OCI-LY3 (cell line): Measurements from ENCODE around the gene CD63.

Source experiments
- H2AFZ ChIP-seq: fragments of 200-600, 300-600 bp; shearing (Covaris generic); 2 replicates; pipeline ENCODE4 v1.6.0; 2014; ENCODE audit warnings: antibody characterized with exemption, low read depth, low read length
- H3K27ac ChIP-seq: fragments of 200-600, 300-600 bp; sonication (generic); 2 replicates; pipeline ENCODE4 v1.5.1; 2014; ENCODE audit warnings: mild to moderate bottlenecking, low read length, moderate library complexity, mixed read lengths
- H3K27me3 ChIP-seq: fragments of 200-600, 300-600 bp; sonication (generic); 2 replicates; pipeline ENCODE4 v1.6.1; 2014; ENCODE audit warnings: low read depth, low read length, mixed read lengths
- H3K36me3 ChIP-seq: fragments of 200-600, 300-600 bp; sonication (generic); replicated peaks from 2 replicates; pipeline ENCODE3; 2014; ENCODE audit warnings: low read depth, low read length, mixed read lengths
- H3K4me1 ChIP-seq: fragments of 300-600, 200-600 bp; sonication (generic); 2 replicates; pipeline ENCODE4 v1.6.1; 2014; ENCODE audit warnings: low read length, mixed read lengths
- H3K4me2 ChIP-seq: fragments of 200-600, 300-600 bp; sonication (generic); 2 replicates; pipeline ENCODE4 v1.6.1; 2014; ENCODE audit warnings: low read length, mixed read lengths
- H3K4me3 ChIP-seq: fragments of 300-600, 200-600 bp; sonication (generic); 2 replicates; pipeline ENCODE4 v1.5.1; 2014; ENCODE audit warnings: antibody characterized with exemption, mild to moderate bottlenecking, low read length, moderate library complexity
- H3K79me2 ChIP-seq: fragments of 300-600, 200-600 bp; shearing (Covaris generic); 2 replicates; pipeline ENCODE4 v1.6.1; 2014; ENCODE audit warnings: mild to moderate bottlenecking, low read length, mixed read lengths
- H3K9ac ChIP-seq: fragments of 300-600, 200-600 bp; shearing (Covaris generic); 2 replicates; pipeline ENCODE4 v1.6.0; 2014; ENCODE audit warnings: mild to moderate bottlenecking, low read length, moderate library complexity
- H3K9me3 ChIP-seq: fragments of 200-600, 300-600 bp; shearing (Covaris generic); 2 replicates; pipeline ENCODE4 v1.6.1; 2014; ENCODE audit warnings: low read length, mixed read lengths; ENCODE audit not compliant: insufficient read depth
- H4K20me1 ChIP-seq: fragments of 200-600, 300-600 bp; sonication (generic); 2 replicates; pipeline ENCODE4 v1.6.1; 2016; ENCODE audit warnings: low read length, mixed read lengths; ENCODE audit not compliant: insufficient read depth
- EZH2phosphoT487 ChIP-seq: fragments of 200-600 bp; shearing (Covaris generic); IDR thresholded peaks from 2 replicates; pipeline ENCODE4 v1.6.1; 2018; ENCODE audit warnings: antibody characterized with exemption, mixed run types, low read depth
- TF ChIP-seq, protein P1 (sequence below): fragments of 200-600, 300-600 bp; sonication (generic); IDR thresholded peaks from 2 replicates; pipeline ENCODE4 v1.5.1; 2014; ENCODE audit warnings: antibody characterized with exemption, low read length, low read depth

CD63 gene

DNA sequence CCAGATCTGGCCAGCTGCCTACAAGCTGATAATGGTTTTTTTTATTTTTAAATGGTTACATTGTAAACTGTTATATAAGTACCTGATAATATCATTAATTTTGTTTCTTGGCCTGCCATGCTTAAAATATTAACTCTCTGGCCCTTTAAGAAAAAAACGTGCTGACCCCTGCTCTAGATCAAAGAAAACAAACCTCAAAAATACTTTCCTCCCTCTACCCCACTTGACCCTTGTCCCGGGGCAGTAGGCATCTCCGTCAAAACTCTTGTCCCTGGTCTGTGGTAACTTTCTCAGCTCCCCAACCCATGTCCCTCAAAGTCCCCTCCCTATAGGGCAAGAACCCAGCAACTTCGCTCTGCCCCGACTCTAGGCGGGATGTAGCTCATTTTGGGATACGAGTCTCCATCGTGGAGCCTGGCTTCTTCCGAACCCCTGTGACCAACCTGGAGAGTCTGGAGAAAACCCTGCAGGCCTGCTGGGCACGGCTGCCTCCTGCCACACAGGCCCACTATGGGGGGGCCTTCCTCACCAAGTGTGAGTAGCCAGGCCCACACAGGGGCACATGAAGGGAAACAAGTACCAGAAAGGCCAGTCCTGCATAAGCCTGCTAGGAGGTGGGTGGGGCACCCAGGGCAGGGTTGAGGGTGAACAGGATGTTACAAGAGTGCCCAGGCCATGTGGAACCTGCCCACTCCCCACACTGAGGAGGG, 5.1 kb downstream of the CD63 start:
- H3K27me3 ChIP-seq: no peaks in the 10 kb centered on the region
- no peak overlapping the region for H3K9ac ChIP-seq
- H3K4me1 ChIP-seq: peaks cover 9% of the 10 kb centered on the region
- H3K9me3 ChIP-seq: no peaks in the 10 kb centered on the region
- H3K36me3 ChIP-seq: peaks cover 7% of the 10 kb centered on the region
- H3K79me2 ChIP-seq: peaks cover 13% of the 10 kb centered on the region
- TF ChIP-seq, protein P1, sequence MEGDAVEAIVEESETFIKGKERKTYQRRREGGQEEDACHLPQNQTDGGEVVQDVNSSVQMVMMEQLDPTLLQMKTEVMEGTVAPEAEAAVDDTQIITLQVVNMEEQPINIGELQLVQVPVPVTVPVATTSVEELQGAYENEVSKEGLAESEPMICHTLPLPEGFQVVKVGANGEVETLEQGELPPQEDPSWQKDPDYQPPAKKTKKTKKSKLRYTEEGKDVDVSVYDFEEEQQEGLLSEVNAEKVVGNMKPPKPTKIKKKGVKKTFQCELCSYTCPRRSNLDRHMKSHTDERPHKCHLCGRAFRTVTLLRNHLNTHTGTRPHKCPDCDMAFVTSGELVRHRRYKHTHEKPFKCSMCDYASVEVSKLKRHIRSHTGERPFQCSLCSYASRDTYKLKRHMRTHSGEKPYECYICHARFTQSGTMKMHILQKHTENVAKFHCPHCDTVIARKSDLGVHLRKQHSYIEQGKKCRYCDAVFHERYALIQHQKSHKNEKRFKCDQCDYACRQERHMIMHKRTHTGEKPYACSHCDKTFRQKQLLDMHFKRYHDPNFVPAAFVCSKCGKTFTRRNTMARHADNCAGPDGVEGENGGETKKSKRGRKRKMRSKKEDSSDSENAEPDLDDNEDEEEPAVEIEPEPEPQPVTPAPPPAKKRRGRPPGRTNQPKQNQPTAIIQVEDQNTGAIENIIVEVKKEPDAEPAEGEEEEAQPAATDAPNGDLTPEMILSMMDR: no peak
- TF ChIP-seq EZH2phosphoT487: no peak
- no peak overlapping the region for H3K4me3 ChIP-seq
- H2AFZ ChIP-seq: no peak overlapping the region
- H4K20me1 ChIP-seq: no peaks in the 10 kb centered on the region
- no peak overlapping the region for H3K4me2 ChIP-seq
- H3K27ac ChIP-seq: no peak overlapping the region

- Histone ChIP-seq H3K4me1 (peaks cover 8% of the 10 kb centered on the region), H3K27ac (no peak overlapping the region), H2AFZ (no peak overlapping the region), H3K9ac (no peak overlapping the region), H3K79me2 (peaks cover 9% of the 10 kb centered on the region), H4K20me1 (no peaks in the 10 kb centered on the region), H3K27me3 (no peaks in the 10 kb centered on the region), H3K4me3 (no peak overlapping the region), H3K9me3 (no peaks in the 10 kb centered on the region), H3K36me3 (peaks cover 7% of the 10 kb centered on the region), H3K4me2 (no peak overlapping the region)
- no peak for TF ChIP-seq EZH2phosphoT487
- TF ChIP-seq, protein P1: no peak
Observed at GRCh38 chr12:55722948-55723347, 5.9 kb downstream of the CD63 start.

DNA sequence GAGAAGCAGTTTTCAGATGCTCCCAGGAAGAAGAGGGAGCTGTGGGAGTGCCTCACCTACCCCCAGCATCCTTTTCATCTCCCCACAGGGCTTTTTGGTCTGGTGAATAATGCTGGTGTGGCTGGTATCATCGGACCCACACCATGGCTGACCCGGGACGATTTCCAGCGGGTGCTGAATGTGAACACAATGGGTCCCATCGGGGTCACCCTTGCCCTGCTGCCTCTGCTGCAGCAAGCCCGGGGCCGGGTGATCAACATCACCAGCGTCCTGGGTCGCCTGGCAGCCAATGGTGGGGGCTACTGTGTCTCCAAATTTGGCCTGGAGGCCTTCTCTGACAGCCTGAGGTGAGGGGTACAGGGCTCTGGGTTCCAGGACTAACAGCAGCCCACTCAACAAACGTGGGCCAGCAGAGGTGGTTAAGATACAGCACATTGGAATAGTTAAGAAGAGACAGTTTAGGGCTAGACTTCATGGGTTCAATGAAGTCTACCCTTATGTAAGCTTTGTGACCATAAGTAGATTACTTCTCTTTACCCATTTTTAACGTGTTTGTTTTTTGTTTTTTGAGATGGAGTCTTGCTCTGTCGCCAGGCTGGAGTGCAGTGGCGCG, 7.1 kb downstream of the CD63 start:
- Histone ChIP-seq H3K4me2 (no peak overlapping the region), H3K27ac (no peak overlapping the region), H3K4me3 (no peak overlapping the region), H3K9ac (no peak overlapping the region), H3K79me2 (peaks cover 6% of the 10 kb centered on the region; the same call in 1 of the 2 replicates), H4K20me1 (no peaks in the 10 kb centered on the region), H2AFZ (no peak overlapping the region), H3K36me3 (peaks cover 7% of the 10 kb centered on the region), H3K9me3 (no peaks in the 10 kb centered on the region), H3K4me1 (peaks cover 9% of the 10 kb centered on the region), H3K27me3 (no peaks in the 10 kb centered on the region)
- TF ChIP-seq, protein P1: no peak
- TF ChIP-seq EZH2phosphoT487: no peak

DNA sequence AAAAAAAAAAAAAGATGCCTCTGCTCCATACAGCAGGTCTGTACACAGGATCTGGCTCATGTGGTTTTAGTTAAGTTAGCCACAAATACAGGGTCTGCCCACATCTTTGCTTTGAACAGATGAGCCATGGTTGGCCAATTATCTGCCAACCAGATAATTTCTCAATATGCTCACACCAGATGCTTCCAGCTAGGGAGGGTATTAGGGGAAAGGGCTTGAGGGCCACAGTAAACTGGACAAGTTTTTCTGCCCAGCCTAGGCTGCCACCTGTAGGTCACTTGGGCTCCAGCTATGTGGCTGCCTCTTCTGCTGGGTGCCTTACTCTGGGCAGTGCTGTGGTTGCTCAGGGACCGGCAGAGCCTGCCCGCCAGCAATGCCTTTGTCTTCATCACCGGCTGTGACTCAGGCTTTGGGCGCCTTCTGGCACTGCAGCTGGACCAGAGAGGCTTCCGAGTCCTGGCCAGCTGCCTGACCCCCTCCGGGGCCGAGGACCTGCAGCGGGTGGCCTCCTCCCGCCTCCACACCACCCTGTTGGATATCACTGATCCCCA, 7.8 kb downstream of the CD63 start:
- no peak overlapping the region for H3K4me3 ChIP-seq

More for the DNA sequence above, 7.8 kb downstream of the CD63 start:
- Histone ChIP-seq H2AFZ (no peak overlapping the region), H3K4me2 (no peak overlapping the region), H4K20me1 (no peaks in the 10 kb centered on the region), H3K79me2 (peaks cover 7% of the 10 kb centered on the region; the same call in 1 of the 2 replicates), H3K9ac (no peak overlapping the region), H3K36me3 (peaks cover 7% of the 10 kb centered on the region), H3K27ac (no peak overlapping the region), H3K4me1 (peaks cover 9% of the 10 kb centered on the region), H3K27me3 (no peaks in the 10 kb centered on the region), H3K9me3 (no peaks in the 10 kb centered on the region)
- TF ChIP-seq, protein P1: peak; percentile 32
- TF ChIP-seq EZH2phosphoT487: no peak
